HT1080 (cell line): Measurements from ENCODE around the gene PHTF2. TPM values are rescaled to one million over a fixed set of nuclear protein-coding genes. Genes with fewer than 3 reads are reported as not detected.
"Not testable (repeated sequence)": the region's sequence is repeated elsewhere in the genome, so short reads cannot be mapped to it uniquely, and the experiment has no call there.

Experiments
- DNase-seq: peaks from one replicate; pipeline ENCODE4 v3.0.0-alpha.2; 2015; ENCODE audit warnings: low read depth
- total RNA-seq: library from RNA; depleted of rRNA; stranded (reverse); fragments of >200 nt; shearing (Covaris generic); gene quantifications from 2 replicates; pipeline ENCODE4 v1.2.3, GENCODE V29; 2014

PHTF2 gene
- total RNA-seq, 1 experiment from 2014 or later, result 18.0 TPM

GRCh38 chr7:77827999-77828398 lies 29.4 kb downstream of the PHTF2 start:
- DNase-seq, result no peak

DNA sequence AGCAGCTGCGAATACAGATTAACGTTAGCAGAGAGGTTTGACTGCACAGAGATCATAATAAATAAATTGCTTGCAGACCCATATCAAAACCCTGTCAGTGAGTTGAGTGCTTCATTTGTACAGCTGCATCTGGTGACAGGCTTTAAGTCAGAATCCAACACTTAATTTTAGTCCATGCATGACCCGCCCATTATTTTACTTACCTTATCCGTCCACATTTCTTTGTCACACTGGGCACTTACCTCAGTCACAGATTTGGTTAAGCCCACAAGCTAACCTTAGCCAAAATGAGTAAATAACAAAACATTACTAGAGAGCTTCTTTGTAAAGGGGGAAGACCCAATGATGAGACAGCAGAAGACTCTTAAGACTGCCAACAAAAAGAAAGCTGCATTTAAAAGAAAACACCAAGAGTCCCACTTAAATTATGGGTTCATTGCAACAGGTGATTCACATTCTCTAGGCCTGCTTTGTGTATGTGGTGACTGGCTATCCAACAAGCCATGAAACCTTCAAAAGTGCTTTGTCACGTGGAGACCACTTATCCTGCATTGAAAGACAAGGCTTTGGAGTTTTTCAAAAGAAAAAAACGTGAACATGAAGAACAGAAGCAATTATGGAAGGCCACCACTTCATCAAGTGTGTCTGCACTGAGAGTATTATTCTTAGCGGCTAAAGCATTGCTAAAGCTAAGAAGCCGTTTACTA lies 32.2 kb downstream of the PHTF2 start:
- no peak for DNase-seq

- DNase-seq, result no peak
Observed at GRCh38 chr7:77831481-77831880, 32.9 kb downstream of the PHTF2 start.

- no peak for DNase-seq
Observed at GRCh38 chr7:77831953-77832352, 33.4 kb downstream of the PHTF2 start.

DNA sequence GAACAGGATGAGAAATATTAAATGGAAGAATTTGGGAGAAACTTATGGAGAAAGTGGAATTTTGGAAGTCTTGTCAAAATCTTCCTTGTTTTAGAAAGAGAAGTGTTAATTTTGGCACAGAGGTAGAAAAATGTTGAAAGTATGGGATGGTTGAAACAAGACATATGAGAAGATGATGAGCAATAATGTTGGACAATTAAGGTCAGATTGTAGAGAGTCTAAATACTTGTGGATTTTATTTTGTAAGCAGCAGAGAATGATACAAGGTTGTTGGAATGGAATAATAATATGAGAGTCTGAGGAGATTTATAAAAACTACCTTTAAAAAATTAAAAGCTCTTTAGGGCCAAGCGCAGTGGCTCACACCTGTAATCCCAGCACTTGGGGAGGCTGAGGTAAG lies 34.6 kb downstream of the PHTF2 start:
- no peak for DNase-seq

GRCh38 chr7:77836425-77836824 lies 37.9 kb downstream of the PHTF2 start:
- DNase-seq, result not testable (repeated sequence)

- no peak for DNase-seq
Observed at GRCh38 chr7:77837275-77837674, 38.7 kb downstream of the PHTF2 start.

GRCh38 chr7:77837966-77838365 lies 39.4 kb downstream of the PHTF2 start:
- DNase-seq, result no peak

DNA sequence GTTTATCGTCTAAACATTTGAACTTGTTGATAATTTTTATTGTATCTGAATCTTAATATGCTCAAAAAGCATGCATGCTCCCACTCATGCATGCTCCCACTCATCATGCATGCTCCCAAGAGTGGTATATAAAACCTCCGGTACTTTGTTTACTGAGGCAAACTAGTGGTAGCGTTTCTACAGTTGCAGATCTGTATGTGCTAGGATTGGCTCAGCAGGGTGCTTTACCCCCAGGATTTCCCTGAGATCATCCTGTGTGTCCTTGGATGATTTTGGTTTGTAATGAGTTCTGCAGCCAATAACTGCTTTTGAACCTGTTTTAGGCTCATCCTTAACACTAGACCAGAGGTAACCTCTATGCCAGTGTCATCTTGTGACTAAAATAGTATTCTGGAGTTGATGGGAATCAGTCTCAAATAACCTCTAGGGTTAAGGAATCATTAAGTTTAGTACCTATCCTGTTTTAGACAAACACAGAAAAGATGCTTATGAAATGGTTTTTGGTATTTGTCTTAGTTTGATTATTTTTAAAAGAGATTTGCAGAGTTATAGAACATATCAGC lies 40.4 kb downstream of the PHTF2 start:
- no peak for DNase-seq

GRCh38 chr7:77839919-77840318 lies 41.3 kb downstream of the PHTF2 start:
- no peak for DNase-seq

GRCh38 chr7:77843194-77843593 lies 44.6 kb downstream of the PHTF2 start:
- DNase-seq, result no peak

GRCh38 chr7:77846317-77847092 lies 47.9 kb downstream of the PHTF2 start:
- DNase-seq, result no peak

DNA sequence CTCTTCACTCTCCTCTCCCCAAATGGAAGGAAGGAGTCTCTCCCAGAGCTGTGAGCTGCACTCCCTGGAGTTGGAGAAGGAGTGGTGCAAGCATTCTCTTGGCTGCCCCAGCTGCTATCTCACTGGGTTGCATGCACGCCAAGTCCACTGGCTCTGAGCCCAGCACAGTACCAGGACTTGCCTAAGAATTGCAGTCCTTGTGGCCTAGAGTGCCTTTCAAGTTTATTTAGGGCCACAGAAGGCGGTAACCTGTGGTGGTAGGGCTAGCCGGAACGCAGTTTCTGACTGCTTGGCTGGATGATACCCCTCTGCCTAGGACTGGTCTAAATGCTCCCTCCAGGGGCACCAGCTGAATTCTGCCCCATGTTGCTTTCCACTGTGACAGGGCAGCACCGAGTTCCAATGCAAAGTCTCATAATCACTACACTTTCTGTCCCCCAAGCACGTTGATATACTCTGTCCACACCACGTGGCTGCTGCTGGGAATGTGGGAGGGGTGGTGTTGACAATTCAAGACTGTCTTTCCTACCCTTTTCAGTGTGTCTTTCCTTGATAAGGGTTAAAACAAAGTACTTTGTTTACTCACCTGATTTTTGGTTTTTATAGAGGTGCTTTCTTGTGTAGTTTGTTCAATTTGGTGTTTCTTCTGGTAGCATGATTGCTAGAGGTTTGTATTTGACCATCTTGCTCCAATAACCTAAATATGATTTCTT lies 57.0 kb downstream of the PHTF2 start:
- no peak for DNase-seq

- no peak for DNase-seq
Observed at GRCh38 chr7:77858278-77858677, 59.7 kb downstream of the PHTF2 start.

- DNase-seq, result no peak
Observed at GRCh38 chr7:77859343-77859742, 60.8 kb downstream of the PHTF2 start.

DNA sequence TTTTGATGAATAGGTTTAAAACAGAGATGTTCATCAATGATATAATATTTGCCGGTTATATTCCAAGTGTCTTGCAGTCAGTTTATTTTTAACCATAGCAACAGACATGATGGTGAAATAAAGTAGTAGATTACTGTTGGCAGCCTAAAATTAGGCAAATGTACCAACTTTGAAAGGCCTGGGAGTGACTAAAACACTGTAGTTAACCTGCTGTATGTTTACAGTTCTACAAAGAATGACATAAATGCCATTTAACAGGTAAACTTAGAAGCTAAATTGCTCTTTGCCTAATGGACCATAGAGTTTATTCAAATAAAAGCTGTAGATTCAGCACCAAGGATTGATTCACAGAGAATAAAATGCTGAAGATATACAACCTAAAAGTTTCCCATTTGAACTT lies 64.1 kb downstream of the PHTF2 start:
- no peak for DNase-seq

GRCh38 chr7:77863860-77864259 lies 65.3 kb downstream of the PHTF2 start:
- DNase-seq, result no peak

GRCh38 chr7:77866370-77866769 lies 67.8 kb downstream of the PHTF2 start:
- DNase-seq, result no peak

- peak; percentile 10 for DNase-seq
Observed at GRCh38 chr7:77866786-77867536, 68.4 kb downstream of the PHTF2 start.

- DNase-seq, result no peak
Observed at GRCh38 chr7:77867537-77867865, 68.9 kb downstream of the PHTF2 start.

- not testable (repeated sequence) for DNase-seq
Observed at GRCh38 chr7:77872256-77872655, 73.7 kb downstream of the PHTF2 start.
